ENCODE measurements around the gene CLDN2. TPM values are rescaled to one million over a fixed set of nuclear protein-coding genes. Genes with fewer than 3 reads are reported as not detected.

CLDN2 gene
- total and polyA plus RNA-seq, 11 donors, result not detected

GRCh38 chrX:106939566-106939965 lies 19.4 kb downstream of the CLDN2 start:
- H3K4me1 ChIP-seq, result no peaks in the 10 kb centered on the region
- H3K9me3 ChIP-seq, result no peaks in the 10 kb centered on the region
- peaks cover 0 to 14% (median 0%) of the 10 kb centered on the region in 9 donors for H3K27me3 ChIP-seq
- DNase-seq, result no peak
- TF ChIP-seq POLR2A (IDR thresholded peaks at IDR 0.05), result no peak
- TF ChIP-seq, protein P1, sequence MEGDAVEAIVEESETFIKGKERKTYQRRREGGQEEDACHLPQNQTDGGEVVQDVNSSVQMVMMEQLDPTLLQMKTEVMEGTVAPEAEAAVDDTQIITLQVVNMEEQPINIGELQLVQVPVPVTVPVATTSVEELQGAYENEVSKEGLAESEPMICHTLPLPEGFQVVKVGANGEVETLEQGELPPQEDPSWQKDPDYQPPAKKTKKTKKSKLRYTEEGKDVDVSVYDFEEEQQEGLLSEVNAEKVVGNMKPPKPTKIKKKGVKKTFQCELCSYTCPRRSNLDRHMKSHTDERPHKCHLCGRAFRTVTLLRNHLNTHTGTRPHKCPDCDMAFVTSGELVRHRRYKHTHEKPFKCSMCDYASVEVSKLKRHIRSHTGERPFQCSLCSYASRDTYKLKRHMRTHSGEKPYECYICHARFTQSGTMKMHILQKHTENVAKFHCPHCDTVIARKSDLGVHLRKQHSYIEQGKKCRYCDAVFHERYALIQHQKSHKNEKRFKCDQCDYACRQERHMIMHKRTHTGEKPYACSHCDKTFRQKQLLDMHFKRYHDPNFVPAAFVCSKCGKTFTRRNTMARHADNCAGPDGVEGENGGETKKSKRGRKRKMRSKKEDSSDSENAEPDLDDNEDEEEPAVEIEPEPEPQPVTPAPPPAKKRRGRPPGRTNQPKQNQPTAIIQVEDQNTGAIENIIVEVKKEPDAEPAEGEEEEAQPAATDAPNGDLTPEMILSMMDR (IDR thresholded peaks at IDR 0.05), result no peak
- H3K4me3 ChIP-seq, result no peak overlapping the region
- 79 to 95% (median 90%) methylated on average over 3 of the region's 3 CpGs for WGBS, 4 donors
- H3K36me3 ChIP-seq, result peaks cover 0 to 26% (median 8%) of the 10 kb centered on the region in 9 donors
- no peak overlapping the region for H3K27ac ChIP-seq
- intact Hi-C loops (cut with DNase I), result no loop called here
- no peak for ATAC-seq

DNA sequence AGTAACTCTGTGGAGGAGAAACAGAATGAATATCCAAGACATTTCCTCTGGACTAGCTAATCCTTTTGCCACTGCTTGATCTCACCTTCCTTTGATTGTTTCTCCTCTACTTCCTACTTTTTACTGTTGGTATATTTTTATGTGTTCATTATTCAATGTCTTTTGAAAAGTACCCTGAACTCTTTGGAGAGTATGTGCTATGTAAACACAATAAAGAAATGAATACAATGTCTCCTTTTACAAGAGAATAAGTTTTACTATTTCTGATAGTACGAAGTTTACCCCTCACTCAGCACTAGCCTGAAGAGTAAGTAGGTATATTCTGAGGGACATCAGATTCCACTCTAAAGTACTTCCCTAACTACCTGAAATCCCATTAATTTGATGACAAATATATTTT lies 19.9 kb downstream of the CLDN2 start:
- TF ChIP-seq, protein P1 (IDR thresholded peaks at IDR 0.05), result no peak
- TF ChIP-seq POLR2A (IDR thresholded peaks at IDR 0.05), result no peak
- ATAC-seq (no peak), DNase-seq (no peak)
- 78 to 89% (median 86%) methylated on average over 1 of the region's 1 CpG for WGBS, 4 donors
- Histone ChIP-seq H3K4me3 (no peak overlapping the region), H3K27me3 (peaks cover 0 to 18% (median 0%) of the 10 kb centered on the region in 9 donors), H3K4me1 (no peaks in the 10 kb centered on the region), H3K9me3 (no peaks in the 10 kb centered on the region), H3K36me3 (peaks cover 0 to 26% (median 8%) of the 10 kb centered on the region in 9 donors), H3K27ac (no peak overlapping the region)
- intact Hi-C loops (cut with DNase I), result no loop called here

DNA sequence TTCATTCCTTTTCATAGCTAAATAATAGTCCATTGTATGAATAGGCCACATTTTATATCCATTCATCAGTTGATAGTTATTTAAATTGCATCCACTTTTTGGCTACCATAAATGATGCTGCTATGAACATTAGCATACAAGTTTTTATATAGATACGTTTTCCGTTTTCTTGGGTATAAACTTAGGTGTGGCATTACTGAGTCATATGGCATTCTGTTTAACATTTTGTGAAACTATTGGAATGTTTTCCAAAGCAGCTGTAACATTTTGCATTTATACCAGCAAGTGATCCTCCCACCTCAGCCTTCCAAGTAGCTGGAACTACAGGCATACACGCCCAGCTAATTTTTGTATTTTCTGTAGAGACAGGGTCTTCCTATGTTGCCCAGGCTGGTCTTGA lies 26.3 kb downstream of the CLDN2 start:
- Histone ChIP-seq H3K9me3 (no peaks in the 10 kb centered on the region), H3K36me3 (peaks cover 0 to 18% (median 6%) of the 10 kb centered on the region in 9 donors), H3K27me3 (peaks cover 0 to 28% (median 0%) of the 10 kb centered on the region in 9 donors), H3K4me3 (no peak overlapping the region), H3K27ac (no peak overlapping the region), H3K4me1 (no peaks in the 10 kb centered on the region)
- no peak for ATAC-seq
- DNase-seq, result no peak
- TF ChIP-seq, protein P1 (IDR thresholded peaks at IDR 0.05), result no peak
- TF ChIP-seq POLR2A (IDR thresholded peaks at IDR 0.05), result no peak
- intact Hi-C loops (cut with DNase I), result loop anchor here in 1 of 10 donors (5.0 kb wide), 1 partner anchor 39 kb away; no protein-coding TSS in a partner anchor
- WGBS, 4 donors, result 86 to 100% (median 93%) methylated on average over 3 of the region's 3 CpGs

- no peaks in the 10 kb centered on the region for H3K4me1 ChIP-seq
- DNase-seq (no peak), ATAC-seq (no peak)
- peaks cover 0 to 32% (median 0%) of the 10 kb centered on the region in 9 donors for H3K27me3 ChIP-seq
- H3K9me3 ChIP-seq, result no peaks in the 10 kb centered on the region
- WGBS, 4 donors, result 75 to 97% (median 86%) methylated on average over 3 of the region's 3 CpGs
- no peak overlapping the region for H3K4me3 ChIP-seq
- no peak overlapping the region for H3K27ac ChIP-seq
- TF ChIP-seq POLR2A (IDR thresholded peaks at IDR 0.05), result no peak
- TF ChIP-seq, protein P1 (IDR thresholded peaks at IDR 0.05), result no peak
- H3K36me3 ChIP-seq, result peaks cover 0 to 10% (median 0%) of the 10 kb centered on the region in 9 donors
- intact Hi-C loops (cut with DNase I), result loop anchor here in 1 of 10 donors (5.0 kb wide), 1 partner anchor 41 kb away; no protein-coding TSS in a partner anchor
These were observed 28.4 kb downstream of the CLDN2 start for GRCh38 chrX:106948641-106949040.
